ENCODE results near the gene TMEM63B. TPM values are rescaled to one million over a fixed set of nuclear protein-coding genes. Genes with fewer than 3 reads are reported as not detected.

The TMEM63B gene
- total and polyA plus RNA-seq, 9 of the 15 experiments (the other 6 are each of a cell fraction or from before 2014, with no cell fraction given) = 0.14 to 39.4 (median 14.4) TPM

DNA sequence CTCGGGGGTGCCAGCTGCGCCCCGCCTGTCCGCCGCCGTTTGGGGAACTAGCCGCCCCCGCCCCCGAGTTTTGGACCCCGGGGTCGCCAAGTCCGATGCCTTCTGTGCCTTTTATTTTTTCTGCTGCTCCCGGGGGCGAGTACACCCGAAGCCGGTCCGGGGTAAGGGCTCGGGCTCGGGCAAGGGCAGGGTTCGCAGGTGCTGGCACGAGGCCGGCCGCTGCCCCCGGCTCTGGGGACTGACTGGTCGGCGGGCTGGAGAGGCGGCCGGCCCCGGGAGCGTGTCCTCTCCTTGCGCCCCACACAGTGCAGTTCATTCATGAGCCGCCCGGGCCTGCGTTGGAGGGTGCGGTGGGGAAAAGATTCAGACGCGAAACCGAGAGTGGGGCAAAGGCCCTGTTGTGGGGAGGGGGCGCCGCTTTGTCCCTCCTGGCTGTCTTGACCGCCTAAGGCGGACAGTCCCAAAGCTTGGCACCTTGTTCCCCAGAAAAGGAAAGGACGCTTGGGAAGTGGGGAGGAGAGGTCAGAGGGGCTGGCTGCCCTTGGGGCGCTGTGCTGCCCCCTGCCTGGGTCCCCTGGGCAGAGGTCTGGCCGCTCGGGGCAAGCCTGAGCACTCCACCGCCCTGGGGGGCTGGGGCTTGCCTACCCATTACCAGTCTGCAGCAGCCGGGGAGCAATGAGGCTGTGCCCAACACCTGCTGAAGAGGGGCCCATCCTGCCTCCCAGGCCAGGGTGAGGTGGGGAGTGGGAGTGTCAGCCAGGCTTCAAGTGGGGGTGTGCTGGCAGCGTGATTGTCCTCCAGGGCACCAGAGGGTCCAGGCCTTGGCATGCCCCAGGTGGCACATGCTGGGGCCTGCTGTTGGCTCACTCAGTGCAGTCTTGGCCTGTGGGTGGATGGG lies 915 bp downstream of the TMEM63B start (continued):
- no peak for TF ChIP-seq GABPA (tag; conservative IDR thresholded peaks at IDR 0.05; ENCODE audit: low read depth)
- no peak for TF ChIP-seq ETV1 (tag; conservative IDR thresholded peaks at IDR 0.05; ENCODE audit: low read depth)
- no peak for TF ChIP-seq ZNF696 (CRISPR knock-in tag; conservative IDR thresholded peaks at IDR 0.05)
- 0 out of 2 replicates have a peak, but pooled peaks have one; percentile 66 for TF ChIP-seq PURB (CRISPR knock-in tag; IDR thresholded peaks at IDR 0.05; ENCODE audit: low read depth)
- TF ChIP-seq, protein P1, sequence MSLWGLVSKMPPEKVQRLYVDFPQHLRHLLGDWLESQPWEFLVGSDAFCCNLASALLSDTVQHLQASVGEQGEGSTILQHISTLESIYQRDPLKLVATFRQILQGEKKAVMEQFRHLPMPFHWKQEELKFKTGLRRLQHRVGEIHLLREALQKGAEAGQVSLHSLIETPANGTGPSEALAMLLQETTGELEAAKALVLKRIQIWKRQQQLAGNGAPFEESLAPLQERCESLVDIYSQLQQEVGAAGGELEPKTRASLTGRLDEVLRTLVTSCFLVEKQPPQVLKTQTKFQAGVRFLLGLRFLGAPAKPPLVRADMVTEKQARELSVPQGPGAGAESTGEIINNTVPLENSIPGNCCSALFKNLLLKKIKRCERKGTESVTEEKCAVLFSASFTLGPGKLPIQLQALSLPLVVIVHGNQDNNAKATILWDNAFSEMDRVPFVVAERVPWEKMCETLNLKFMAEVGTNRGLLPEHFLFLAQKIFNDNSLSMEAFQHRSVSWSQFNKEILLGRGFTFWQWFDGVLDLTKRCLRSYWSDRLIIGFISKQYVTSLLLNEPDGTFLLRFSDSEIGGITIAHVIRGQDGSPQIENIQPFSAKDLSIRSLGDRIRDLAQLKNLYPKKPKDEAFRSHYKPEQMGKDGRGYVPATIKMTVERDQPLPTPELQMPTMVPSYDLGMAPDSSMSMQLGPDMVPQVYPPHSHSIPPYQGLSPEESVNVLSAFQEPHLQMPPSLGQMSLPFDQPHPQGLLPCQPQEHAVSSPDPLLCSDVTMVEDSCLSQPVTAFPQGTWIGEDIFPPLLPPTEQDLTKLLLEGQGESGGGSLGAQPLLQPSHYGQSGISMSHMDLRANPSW (CRISPR knock-in tag; IDR thresholded peaks at IDR 0.05) = no peak
- TF ChIP-seq SRSF1 (IDR thresholded peaks at IDR 0.05; ENCODE audit: low read depth, low read length) = no peak
- no peak for TF ChIP-seq SNIP1 (IDR thresholded peaks at IDR 0.05; ENCODE audit: low read depth)
- TF ChIP-seq GATAD2A (IDR thresholded peaks at IDR 0.05) = 0 out of 2 replicates have a peak, but pooled peaks have one; percentile 28
- TF ChIP-seq STAT5A (IDR thresholded peaks at IDR 0.05; ENCODE audit: borderline replicate concordance, low read length) = no peak
- no peak for TF ChIP-seq ZNF584 (CRISPR knock-in tag; IDR thresholded peaks at IDR 0.05; ENCODE audit: low read depth)
- TF ChIP-seq U2AF1 (optimal IDR thresholded peaks at IDR 0.05; ENCODE audit: low read depth, low read length) = no peak
- TF ChIP-seq XRCC5 (IDR thresholded peaks at IDR 0.05; ENCODE audit: low read depth, low read length) = no peak
- no peak for TF ChIP-seq MTF1 (CRISPR knock-in tag; IDR thresholded peaks at IDR 0.05; ENCODE audit: borderline replicate concordance)
- TF ChIP-seq ELF1 (tag; IDR thresholded peaks at IDR 0.05) = no peak
- no peak for TF ChIP-seq ZNF324 (CRISPR knock-in tag; IDR thresholded peaks at IDR 0.05)
- TF ChIP-seq NBN (IDR thresholded peaks at IDR 0.05; ENCODE audit: low read depth) = no peak
- TF ChIP-seq MYBL2 (IDR thresholded peaks at IDR 0.05; ENCODE audit: low read depth) = no peak
- TF ChIP-seq MYBL2 (CRISPR knock-in tag; IDR thresholded peaks at IDR 0.05; ENCODE audit: borderline replicate concordance) = no peak
- TF ChIP-seq LCOR (CRISPR knock-in tag; IDR thresholded peaks at IDR 0.05) = no peak
- no peak for TF ChIP-seq NR2C2 (CRISPR knock-in tag; IDR thresholded peaks at IDR 0.05)
- peak; percentile 57 for TF ChIP-seq NR2C2 (tag; IDR thresholded peaks at IDR 0.05)
- no peak for TF ChIP-seq ERF (CRISPR knock-in tag; IDR thresholded peaks at IDR 0.05)
- TF ChIP-seq, protein P2, sequence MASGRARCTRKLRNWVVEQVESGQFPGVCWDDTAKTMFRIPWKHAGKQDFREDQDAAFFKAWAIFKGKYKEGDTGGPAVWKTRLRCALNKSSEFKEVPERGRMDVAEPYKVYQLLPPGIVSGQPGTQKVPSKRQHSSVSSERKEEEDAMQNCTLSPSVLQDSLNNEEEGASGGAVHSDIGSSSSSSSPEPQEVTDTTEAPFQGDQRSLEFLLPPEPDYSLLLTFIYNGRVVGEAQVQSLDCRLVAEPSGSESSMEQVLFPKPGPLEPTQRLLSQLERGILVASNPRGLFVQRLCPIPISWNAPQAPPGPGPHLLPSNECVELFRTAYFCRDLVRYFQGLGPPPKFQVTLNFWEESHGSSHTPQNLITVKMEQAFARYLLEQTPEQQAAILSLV (tag; IDR thresholded peaks at IDR 0.05) = no peak
- TF ChIP-seq MAZ (CRISPR knock-in tag; conservative IDR thresholded peaks at IDR 0.05 in 1 of 2, IDR thresholded peaks at IDR 0.05 in 1 of 2) = peak in 1 of 2 experiments; percentile 42; a peak in 3 of 4 replicates
- no peak for TF ChIP-seq FOXA1 (IDR thresholded peaks at IDR 0.05; ENCODE audit: borderline replicate concordance)
- no peak for TF ChIP-seq ZNF24 (IDR thresholded peaks at IDR 0.05)
- no peak for TF ChIP-seq ASH1L (IDR thresholded peaks at IDR 0.05; ENCODE audit: borderline replicate concordance, low read depth, partially characterized antibody)
